GM19193 (cell line): ENCODE data around the gene R3HCC1L.

Experiments
- POLR2A ChIP-seq: IDR thresholded peaks from 4 replicates; pipeline ENCODE4 v1.6.1; 2011; ENCODE audit not compliant: insufficient read depth, insufficient read length; ENCODE audit errors: extremely low read depth

The R3HCC1L gene

DNA sequence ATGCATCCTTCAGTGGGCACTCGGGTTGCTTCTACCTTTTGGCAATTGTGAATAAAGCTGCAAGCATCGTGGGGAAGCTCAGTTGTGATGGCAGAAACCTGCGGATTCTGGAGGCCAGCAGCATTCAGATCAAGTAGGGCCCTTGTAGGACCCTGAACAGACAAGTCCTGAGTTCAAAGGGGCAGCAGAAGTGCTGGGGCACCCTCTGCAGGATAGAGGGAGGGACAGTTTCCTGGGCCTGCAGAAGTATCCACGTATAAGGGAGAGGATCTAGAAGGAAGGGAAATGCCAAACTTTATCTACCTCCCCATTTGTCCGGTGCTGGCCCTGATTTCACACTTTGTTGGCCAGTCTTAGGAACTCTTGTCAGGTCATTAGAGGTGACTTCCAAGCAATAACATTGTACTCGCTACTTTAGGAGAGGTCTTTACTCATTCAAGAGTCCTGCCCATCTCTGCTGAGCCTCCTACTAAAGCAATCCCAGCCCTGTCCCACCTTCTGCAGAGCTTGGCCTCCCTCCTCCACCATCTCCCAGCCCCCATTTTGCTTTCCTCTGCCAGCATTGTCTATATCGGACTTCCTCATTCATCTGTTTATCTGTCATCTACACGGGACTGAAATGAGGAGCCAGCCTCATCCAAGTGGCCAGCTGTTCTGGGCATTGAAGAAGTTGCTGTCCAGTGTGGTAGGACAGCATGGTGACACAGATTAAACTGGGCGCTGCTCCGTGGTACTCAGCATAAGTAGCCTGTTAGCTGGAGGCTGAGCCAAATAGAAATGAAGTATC, 26.6 kb upstream of the R3HCC1L start:
- TF ChIP-seq POLR2A: no peak

DNA sequence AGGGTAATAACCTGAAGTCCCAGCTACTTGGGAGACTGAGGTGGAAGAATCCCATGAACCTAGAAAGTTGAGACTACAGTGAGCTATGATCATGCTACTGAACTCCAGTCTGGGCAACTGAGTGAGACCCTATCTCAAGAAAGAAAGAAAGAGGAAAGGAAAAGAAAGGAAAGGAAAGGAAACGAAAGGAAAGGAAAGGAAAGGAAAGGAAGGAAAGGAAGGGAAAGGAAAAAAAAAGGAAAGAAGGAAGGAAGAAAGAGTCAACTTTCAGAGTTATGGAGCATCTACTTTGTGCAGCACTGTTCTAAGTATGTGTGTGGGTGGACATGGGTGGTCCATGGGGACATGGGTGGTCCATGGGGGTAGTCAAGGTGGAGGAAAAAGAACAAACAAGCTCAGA, 24.1 kb upstream of the R3HCC1L start:
- TF ChIP-seq POLR2A: no peak

DNA sequence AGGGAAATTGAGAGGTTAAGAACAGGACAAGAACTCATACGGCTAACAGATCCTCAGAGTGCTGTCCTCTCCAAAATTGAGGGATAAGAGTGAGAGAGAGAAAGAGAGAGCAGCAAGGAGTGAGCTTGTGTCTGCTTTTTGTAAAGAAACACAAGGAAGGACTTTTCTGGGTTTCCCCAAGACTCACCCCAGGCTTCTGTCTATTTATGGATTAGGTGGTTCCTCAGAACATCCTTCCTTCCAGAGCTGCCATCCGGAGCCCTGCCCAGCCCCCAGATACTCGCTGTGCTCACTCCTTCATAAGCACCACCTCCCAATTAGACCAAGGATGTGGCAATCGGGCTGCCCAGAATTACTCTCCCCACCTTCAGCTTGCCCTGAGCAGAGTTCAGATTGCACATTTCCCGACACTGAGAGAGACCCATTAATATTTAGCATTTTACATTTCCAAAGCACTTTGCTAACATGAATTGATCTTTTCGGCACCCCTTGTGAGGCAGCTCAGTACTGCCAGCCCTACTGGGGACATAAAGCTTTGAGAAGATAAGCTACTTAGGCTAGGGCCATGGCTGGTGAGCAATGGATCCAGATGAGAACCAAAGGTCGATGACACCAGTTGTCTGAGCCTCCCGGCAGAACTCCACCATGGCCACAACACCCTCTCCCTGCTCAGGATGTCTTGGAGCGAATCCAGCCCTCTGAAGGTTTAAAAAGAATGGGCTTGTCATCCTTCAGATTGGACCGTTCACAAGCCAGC, 19.2 kb upstream of the R3HCC1L start:
- TF ChIP-seq POLR2A: no peak

DNA sequence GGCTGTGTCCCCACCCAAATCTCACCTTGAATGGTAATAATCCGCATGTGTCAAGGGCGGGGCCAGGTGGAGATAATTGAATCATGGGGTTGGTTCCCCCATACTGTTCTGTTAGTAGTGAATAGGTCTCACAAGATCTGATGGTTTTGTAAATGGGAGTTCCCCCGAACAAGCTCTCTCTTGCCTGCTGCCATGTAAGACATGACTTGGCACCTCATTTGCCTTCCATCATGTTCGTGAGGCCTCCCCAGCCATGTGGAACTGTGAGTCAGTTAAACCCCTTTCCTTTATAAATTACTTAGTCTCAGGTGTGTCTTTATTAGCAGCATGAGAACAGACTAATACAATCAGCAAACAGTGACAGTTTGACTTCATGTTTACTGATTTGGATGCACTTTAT, 14.6 kb upstream of the R3HCC1L start:
- TF ChIP-seq POLR2A: no peak

DNA sequence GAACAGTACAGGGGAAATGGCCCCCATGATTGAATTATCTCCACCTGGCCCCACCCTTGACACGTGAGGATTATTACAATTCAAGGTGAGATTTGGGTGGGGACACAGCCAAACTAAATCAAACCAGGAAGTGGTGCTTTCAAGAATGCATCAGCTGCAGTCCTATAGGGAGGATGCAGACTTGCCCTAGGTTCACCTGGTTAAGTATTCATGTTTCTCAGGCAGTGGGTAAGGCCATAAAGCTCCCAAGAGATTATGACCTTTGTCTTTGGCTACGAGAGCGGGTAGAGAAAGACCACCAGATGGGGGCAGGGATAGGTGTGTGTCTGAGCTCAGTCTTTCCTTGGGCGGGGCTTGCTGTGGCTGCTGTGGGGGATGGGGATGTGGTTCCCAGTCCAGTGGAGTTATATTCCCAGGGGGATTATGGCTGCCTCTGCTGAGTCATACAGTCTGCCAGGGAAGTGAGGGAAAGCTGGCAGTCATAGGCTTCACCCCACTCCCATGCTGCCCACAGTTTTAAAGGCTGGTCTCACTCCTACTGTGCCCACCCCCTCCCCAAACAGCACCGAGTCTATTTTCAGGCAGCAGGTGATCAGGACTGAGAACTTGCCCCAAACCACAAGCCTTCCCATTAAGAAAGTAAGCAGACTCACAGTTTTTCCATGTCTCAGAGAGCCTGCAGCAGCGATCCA, 8.4 kb upstream of the R3HCC1L start:
- TF ChIP-seq POLR2A: no peak

DNA sequence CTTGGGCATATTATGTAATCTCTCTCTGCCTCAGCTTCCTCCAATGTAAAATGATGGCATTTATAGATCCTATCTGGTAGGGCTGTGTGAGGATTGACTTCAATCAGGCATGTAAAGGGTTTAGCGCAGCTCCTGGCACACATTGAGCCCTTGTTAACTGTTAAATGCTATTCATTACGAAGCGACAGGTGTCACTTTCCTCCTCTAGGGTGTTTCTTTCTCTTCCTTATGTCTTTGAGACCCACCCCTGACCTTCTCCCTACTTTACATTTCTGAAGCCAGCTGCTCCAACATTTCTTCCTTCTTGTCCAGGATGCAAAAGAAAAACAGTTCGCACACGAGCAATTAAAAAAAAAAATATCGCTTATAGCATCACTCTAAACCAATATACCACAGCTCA, 5.7 kb upstream of the R3HCC1L start:
- TF ChIP-seq POLR2A: no peak

DNA sequence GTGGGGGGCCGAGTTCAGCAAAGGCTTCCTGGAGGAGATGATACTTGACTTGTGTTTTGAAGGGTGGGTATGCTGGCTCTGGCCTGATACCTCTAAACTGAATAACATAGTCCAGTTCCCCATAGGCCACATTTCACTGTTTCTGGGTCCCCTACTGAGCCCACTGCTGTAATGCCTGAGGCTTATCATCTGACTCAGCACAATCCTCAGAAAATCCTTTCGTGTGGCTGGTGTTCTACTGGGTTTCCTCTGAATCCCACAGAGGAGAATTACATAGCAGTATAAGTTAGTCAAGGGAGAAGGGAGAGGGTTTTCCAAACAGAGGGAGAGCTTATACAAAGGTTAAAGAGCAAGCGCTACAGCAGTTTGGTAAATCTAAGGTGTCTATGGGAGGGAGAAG, 2.8 kb upstream of the R3HCC1L start:
- TF ChIP-seq POLR2A: no peak

DNA sequence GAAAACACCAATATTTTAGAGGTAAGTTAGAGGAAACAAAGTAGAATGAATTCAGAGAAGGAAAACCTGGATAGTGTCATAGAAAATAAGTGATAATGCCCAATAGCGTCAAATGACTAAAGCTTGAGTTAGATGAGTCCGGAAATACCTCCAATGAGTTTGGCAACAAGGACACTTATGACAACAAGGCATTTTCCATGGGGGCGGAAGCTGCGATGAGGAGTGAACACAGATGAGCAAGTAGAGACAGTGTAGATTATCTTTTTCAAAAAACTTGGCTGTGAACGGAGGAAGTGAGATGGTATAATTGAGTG, 383 bp upstream of the R3HCC1L start:
- TF ChIP-seq POLR2A: no peak

DNA sequence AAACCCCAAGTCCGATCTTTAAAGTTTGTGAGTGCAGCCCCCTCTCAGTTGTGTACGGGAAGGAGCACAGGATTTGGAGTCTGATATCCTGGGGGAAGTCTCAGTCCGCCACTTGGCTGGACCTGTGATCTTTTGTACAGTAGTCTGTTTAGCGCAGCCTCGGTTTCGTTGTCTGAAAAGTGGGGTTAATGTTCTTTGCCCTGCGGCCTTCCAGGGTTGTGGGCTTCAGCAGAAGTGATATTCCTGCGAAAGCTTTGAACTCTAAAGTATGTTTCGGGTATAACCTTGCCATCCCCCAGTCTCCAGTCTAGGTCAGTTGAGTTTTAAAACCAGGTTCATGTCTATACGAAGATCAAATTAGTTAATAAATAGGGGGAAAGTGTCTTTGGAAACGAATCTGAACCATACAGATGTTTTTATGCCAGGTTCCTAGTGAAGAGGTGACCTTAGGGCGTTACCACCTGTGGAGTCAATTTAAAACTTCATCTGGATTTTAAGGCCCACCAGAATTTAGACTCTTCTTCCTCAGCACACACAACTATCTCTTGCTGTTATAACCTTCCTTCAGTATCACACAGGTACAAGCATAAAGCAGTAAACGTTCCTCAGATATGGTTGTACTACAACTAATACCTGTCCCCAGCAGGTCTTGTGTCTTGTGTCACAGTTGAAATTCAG, 904 bp downstream of the R3HCC1L start:
- no peak for TF ChIP-seq POLR2A

DNA sequence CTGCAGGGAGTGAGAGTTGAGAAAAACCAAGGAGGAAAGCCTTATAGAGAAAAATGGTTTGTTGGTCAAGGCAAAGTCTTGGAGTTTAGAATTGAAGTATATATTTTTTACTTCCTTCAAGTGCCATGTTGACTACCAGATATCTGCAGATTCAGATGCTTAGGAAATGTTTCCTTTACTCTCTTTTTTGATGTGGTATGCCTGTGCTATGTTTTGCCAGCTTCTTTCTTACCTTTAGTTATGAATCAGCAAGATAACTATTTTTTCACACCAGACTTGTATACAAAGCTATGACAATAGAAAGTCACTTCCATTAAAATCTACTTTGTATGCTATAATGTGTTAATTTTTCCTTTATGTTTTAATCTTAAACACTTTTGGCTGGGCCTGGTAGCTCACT, 3.6 kb downstream of the R3HCC1L start:
- no peak for TF ChIP-seq POLR2A

DNA sequence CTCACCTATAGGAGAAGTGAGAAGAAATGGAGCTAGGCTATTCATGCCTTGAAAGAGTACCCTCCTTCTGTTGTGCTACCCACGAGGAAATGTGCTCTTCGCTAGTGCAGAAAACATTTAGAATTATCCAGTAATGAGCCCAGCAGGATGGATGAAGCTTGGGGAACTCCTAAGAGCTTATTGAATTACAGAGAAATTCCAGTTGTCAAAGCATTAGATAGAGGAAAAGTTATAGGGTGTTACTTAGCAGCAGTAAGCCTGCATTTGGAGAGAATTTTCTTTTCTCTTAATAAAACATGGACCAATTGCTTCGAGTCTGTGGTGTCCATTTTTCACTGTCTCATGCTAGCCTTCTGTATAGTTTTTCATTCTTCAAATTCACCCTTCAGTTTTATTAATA, 5.0 kb downstream of the R3HCC1L start:
- TF ChIP-seq POLR2A: no peak

DNA sequence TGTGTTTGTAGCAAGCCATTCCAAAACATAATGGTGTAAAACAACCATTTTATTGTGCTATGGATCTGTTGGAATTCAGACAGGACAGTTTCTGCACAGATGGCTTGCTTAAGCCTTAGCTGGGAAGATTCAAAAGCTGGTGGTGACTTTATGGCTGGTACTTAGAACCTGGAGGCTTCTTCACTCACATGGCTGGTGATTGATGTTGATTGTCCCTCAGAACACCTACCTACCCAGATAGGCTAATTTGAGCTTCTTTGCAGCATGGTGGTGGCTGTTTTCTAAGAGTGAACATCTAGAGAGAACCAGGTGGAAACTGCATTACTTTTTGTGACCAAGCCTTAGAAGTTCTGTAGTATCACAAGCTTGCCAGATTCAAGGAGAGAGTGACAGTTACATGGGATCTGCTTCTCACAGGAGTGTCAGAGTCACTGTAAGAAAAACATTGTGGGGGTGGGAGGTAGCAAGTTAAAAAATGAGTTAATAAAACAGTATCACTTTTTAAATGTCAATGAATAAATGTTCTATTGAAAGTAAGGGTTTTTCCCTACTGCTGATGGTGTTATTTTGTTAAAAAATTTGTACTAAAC, 7.1 kb downstream of the R3HCC1L start:
- TF ChIP-seq POLR2A: no peak

DNA sequence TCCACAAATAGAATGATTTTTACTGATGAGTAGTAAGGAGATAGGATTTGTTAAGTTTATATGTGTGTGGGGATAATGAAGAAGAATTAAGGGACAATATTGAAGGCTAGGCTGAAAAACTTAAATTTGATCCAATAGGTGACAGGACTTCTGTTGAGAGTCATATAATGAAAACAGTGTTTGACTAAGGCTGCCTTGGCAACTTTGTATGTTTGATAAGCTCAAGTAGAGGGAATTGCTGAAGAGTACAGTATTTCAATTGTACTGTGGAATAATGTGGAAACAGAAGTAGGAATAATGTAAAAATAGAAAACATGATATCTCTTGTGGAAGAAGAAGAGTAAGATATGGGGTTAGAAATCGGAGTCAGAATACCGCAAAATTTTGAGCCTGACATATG, 10.5 kb downstream of the R3HCC1L start:
- TF ChIP-seq POLR2A: no peak

DNA sequence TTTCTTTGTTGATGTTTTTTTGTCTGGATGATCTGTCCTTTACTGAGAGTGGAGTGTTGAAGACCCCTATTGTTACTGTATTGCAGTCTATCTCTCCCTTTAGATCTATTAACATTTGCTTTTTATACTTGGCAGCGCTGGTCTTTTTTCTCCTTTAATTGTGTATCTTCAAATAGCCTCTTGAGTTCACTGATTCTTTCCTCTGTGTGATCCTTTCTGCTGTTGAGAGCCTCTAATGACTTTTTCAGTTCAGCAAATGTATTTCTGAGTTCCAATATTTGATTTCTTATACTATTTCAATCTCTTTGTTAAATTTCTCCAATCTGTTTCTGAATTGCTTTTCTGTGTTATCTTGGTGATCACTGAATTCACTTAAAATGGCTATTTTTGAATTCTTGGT, 15.4 kb downstream of the R3HCC1L start:
- TF ChIP-seq POLR2A: no peak

DNA sequence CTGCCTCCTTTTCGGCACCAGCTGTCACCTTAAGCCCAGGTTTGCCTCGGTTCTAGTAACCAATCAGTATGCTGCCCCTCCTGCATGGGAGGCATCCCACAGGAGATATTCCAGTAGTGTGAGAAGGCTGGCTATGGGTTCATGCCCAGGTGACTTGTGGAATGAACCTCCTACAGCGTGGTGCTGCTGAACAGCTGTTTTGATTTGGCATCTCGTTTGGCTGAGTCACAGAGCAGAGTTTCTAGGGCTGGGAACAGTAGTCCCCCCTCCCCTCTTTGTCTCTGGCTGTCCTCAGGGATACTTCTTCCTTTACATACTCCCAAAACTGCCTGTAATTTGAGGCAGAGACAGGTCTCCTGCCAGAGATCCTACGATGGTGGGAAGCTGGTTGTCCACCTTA, 16.1 kb downstream of the R3HCC1L start:
- no peak for TF ChIP-seq POLR2A
